PC-3 (cell line): ENCODE measurements around the gene TIAM2. TPM values are rescaled to one million over a fixed set of nuclear protein-coding genes. Genes with fewer than 3 reads are reported as not detected.
A peak's percentile ranks its signal among the peaks of the same experiment; 100 is the strongest.

ENCODE experiments used
- ATAC-seq: fragments of 200-7000 bp; cut with Tn5 transposase; 2 replicates; pipeline ENCODE4 v1.9.1; 2020; ENCODE audit warnings: mild to moderate bottlenecking, moderate library complexity
- BruUV-seq: library from RNA; stranded (reverse); fragments of 400-500 nt; replicated peaks from 2 replicates; lab custom pipeline; 2021; lab: Mats Ljungman, UMichigan
- CTCF ChIA-PET: fragments of 300-600 bp; sonication (Branson Sonifier 250); formaldehyde crosslinking; loops from one replicate; lab custom pipeline; 2022; ENCODE audit warnings: antibody characterized with exemption; lab: Charles Lee
- POLR2A ChIA-PET: fragments of 300-600 bp; sonication (Branson Sonifier 250); formaldehyde crosslinking; loops from one replicate; lab custom pipeline; 2022; ENCODE audit warnings: antibody characterized with exemption; ENCODE audit not compliant: unreplicated experiment; lab: Charles Lee
- DNase-seq: peaks from one replicate; pipeline ENCODE4 v3.0.0-alpha.2; 2015
- H2AFZ ChIP-seq: fragments of 300-600 bp; sonication (generic); 2 replicates; pipeline ENCODE4 v1.6.0; 2016; ENCODE audit warnings: antibody characterized with exemption, low read length
- H3F3A ChIP-seq: fragments of 300-600 bp; sonication (generic); one replicate; pipeline ENCODE4 v1.6.0; 2017; ENCODE audit warnings: antibody characterized with exemption, low read length, control low read depth, mild to moderate bottlenecking; ENCODE audit not compliant: unreplicated experiment
- H3K27ac ChIP-seq: fragments of 300-600 bp; sonication (generic); 2 replicates; pipeline ENCODE4 v1.5.1; 2016; ENCODE audit warnings: mild to moderate bottlenecking, low read length
- H3K27me3 ChIP-seq: fragments of 300-600 bp; sonication (generic); 2 replicates; pipeline ENCODE4 v1.6.1; 2016; ENCODE audit warnings: low read length, mixed read lengths
- H3K36me3 ChIP-seq: fragments of 300-600 bp; sonication (generic); 2 replicates; pipeline ENCODE4 v1.6.1; 2016; ENCODE audit warnings: low read depth, mixed run types, low read length, mixed read lengths
- H3K4me1 ChIP-seq: fragments of 300-600 bp; sonication (generic); 2 replicates; pipeline ENCODE4 v1.5.1; 2016; ENCODE audit warnings: low read length; ENCODE audit not compliant: insufficient read depth
- H3K4me2 ChIP-seq: fragments of 300-600 bp; sonication (generic); 2 replicates; pipeline ENCODE4 v1.6.0; 2016; ENCODE audit warnings: low read length
- H3K4me3 ChIP-seq: fragments of 300-600 bp; sonication (generic); 2 replicates; pipeline ENCODE4 v1.5.1; 2016; ENCODE audit warnings: mild to moderate bottlenecking, low read length, mixed read lengths
- H3K79me2 ChIP-seq: fragments of 300-600 bp; sonication (generic); 2 replicates; pipeline ENCODE4 v1.6.1; 2017; ENCODE audit warnings: low read length, mixed read lengths
- H3K9ac ChIP-seq: fragments of 300-600 bp; sonication (generic); 2 replicates; pipeline ENCODE4 v1.6.0; 2016; ENCODE audit warnings: mild to moderate bottlenecking, low read length
- H3K9me2 ChIP-seq: fragments of 300-600 bp; sonication (generic); replicated peaks from 2 replicates; pipeline ENCODE4 v1.6.1; 2016; ENCODE audit warnings: mixed run types, low read length, mixed read lengths
- H3K9me3 ChIP-seq: fragments of 300-600 bp; sonication (generic); 2 replicates; pipeline ENCODE4 v1.6.1; 2016; ENCODE audit warnings: low read length, mixed read lengths
- H4K20me1 ChIP-seq: fragments of 300-600 bp; sonication (generic); 2 replicates; pipeline ENCODE4 v1.6.1; 2016; ENCODE audit warnings: low read length, mixed read lengths
- EZH2 ChIP-seq: fragments of 300-600 bp; sonication (generic); IDR thresholded peaks from one replicate; pipeline ENCODE4 v1.6.1; 2017; ENCODE audit warnings: antibody characterized with exemption, mild to moderate bottlenecking, low read length; ENCODE audit not compliant: unreplicated experiment
- EZH2phosphoT487 ChIP-seq: fragments of 300-600 bp; sonication (generic); IDR thresholded peaks from 2 replicates; pipeline ENCODE4 v1.6.1; 2018; ENCODE audit warnings: mild to moderate bottlenecking, antibody characterized with exemption, low read length, borderline replicate concordance
- intact Hi-C: fragments of 100-400 bp; cut with micrococcal nuclease; formaldehyde crosslinking; loops from 2 replicates; pipeline ENCODE4 v1.9.0; 2023
- total RNA-seq: library from RNA; depleted of rRNA; stranded (reverse); fragments of >200 nt; gene quantifications from 2 replicates; pipeline ENCODE4 v1.2.3, GENCODE V29; 2014
- TF ChIP-seq, protein P1 (sequence below): fragments of 300-600 bp; sonication (generic); conservative IDR thresholded peaks from 2 replicates; pipeline ENCODE4 v1.5.1; 2017; ENCODE audit warnings: antibody characterized with exemption, low read depth, mild to moderate bottlenecking, low read length

The TIAM2 gene
- total RNA-seq, 1 experiment from 2014 or later, result 4.5 TPM

DNA sequence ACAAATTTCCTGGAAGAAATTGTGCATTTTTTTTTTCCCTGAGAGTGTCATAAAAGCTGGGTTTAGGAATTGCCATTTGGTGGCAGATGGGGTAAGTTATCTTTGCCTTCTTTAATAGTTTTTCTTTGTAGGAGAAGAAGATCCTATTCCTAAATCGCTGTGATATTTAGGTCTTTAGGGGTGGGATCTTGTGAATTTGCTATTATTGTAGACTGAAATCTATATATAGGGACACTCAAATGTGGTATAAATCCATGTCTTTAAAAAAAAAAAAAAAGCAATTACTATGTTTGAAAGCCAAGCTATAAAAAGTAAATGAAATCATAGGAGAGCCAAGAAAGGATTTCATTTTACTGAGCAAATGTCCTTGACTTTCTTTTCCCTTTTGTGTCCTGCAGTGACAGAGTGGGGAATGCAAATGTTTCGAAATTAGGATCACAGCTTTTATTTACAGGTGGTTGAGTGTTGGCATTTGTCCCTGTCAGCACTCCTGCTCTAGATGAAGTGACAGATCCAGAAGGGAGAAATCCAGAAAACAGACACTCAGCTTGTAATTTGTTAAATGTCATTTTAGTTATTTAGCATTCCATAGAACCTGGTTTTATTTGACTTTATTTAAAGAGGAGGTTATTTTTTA is 29.4 kb downstream of the TIAM2 start:
- TF ChIP-seq, protein P1, sequence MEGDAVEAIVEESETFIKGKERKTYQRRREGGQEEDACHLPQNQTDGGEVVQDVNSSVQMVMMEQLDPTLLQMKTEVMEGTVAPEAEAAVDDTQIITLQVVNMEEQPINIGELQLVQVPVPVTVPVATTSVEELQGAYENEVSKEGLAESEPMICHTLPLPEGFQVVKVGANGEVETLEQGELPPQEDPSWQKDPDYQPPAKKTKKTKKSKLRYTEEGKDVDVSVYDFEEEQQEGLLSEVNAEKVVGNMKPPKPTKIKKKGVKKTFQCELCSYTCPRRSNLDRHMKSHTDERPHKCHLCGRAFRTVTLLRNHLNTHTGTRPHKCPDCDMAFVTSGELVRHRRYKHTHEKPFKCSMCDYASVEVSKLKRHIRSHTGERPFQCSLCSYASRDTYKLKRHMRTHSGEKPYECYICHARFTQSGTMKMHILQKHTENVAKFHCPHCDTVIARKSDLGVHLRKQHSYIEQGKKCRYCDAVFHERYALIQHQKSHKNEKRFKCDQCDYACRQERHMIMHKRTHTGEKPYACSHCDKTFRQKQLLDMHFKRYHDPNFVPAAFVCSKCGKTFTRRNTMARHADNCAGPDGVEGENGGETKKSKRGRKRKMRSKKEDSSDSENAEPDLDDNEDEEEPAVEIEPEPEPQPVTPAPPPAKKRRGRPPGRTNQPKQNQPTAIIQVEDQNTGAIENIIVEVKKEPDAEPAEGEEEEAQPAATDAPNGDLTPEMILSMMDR, result no peak
- no peak for TF ChIP-seq EZH2phosphoT487
- no peak for TF ChIP-seq EZH2
- BruUV-seq, result no TSS peak
- H3K79me2 ChIP-seq, result no peaks in the 10 kb centered on the region

DNA sequence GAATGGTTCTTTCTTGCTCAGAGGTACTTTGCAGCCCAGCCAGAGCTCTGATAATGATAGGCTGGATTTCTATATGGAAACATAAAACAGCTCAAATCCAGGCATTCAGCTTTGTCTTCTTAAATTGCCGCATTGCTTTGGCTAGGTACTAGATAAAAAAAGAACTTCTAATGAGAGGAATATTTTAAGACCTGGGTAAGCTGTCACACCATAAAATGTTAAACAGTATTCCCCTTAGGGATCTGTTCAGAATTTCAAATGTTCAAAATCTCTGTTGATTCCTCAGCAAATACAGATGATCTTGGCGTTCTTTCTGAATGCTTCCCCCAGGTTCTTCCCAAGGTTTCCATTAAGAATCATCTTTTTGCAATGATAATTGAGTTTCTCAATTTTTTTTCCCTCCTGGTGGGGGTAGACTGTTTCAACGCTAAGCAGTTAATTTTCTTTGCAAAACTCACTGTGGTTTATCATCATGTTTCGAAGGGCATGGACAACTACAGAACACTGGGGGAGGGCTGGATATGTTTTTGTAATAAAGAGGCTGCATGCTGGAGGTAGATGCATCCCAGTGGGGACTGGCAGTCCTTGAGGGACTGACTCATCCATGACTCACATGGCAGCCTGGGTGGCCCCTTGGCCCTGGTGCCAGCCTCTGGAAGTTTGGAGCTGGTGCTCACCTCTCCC is 31.0 kb downstream of the TIAM2 start:
- Histone ChIP-seq H3K9me3 (no peaks in the 10 kb centered on the region), H3F3A (no peaks in the 10 kb centered on the region), H3K79me2 (no peaks in the 10 kb centered on the region), H3K9ac (no peak overlapping the region), H3K4me3 (no peak overlapping the region), H3K27me3 (no peaks in the 10 kb centered on the region), H3K27ac (no peak overlapping the region), H3K4me2 (peak overlapping the region; percentile 66), H3K36me3 (no peaks in the 10 kb centered on the region), H2AFZ (0 out of 2 replicates have a peak overlapping the region, but pooled peaks have one; percentile 19), H4K20me1 (no peaks in the 10 kb centered on the region), H3K9me2 (no peaks in the 10 kb centered on the region), H3K4me1 (peaks cover 18% of the 10 kb centered on the region)
- intact Hi-C loops, result no loop called here
- no TSS peak for BruUV-seq
- TF ChIP-seq EZH2phosphoT487 (no peak), EZH2 (no peak)
- TF ChIP-seq, protein P1, result no peak
- CTCF ChIA-PET, result no interaction called here
- peak; percentile 92 for DNase-seq
- POLR2A ChIA-PET, result interaction anchor here (0.6 kb wide), 1 partner anchor 29 kb away, joined by 5 read pairs; no protein-coding TSS in a partner anchor
- peak; percentile 99 for ATAC-seq

More for the DNA sequence above, 29.4 kb downstream of the TIAM2 start:
- Histone ChIP-seq H3K9ac (no peak overlapping the region), H3K9me2 (no peaks in the 10 kb centered on the region), H3K4me1 (peaks cover 12% of the 10 kb centered on the region), H3K9me3 (no peaks in the 10 kb centered on the region), H4K20me1 (no peaks in the 10 kb centered on the region), H2AFZ (no peak overlapping the region), H3K27ac (no peak overlapping the region), H3K4me3 (no peak overlapping the region), H3K27me3 (no peaks in the 10 kb centered on the region), H3K36me3 (no peaks in the 10 kb centered on the region), H3K4me2 (no peak overlapping the region), H3F3A (no peaks in the 10 kb centered on the region)
- DNase-seq (no peak), ATAC-seq (no peak)
- CTCF ChIA-PET, result no interaction called here
- intact Hi-C loops, result no loop called here
- POLR2A ChIA-PET, result no interaction called here

- H3K4me2 ChIP-seq, result peak overlapping the region; percentile 48; the same call in 1 of the 2 replicates
- no TSS peak for BruUV-seq
- no peaks in the 10 kb centered on the region for H3F3A ChIP-seq
- ChIA-PET CTCF (no interaction called here), POLR2A (no interaction called here)
- H3K79me2 ChIP-seq, result no peaks in the 10 kb centered on the region
- intact Hi-C loops, result no loop called here
- no peaks in the 10 kb centered on the region for H3K9me3 ChIP-seq
- TF ChIP-seq, protein P1, result no peak
- TF ChIP-seq EZH2 (no peak), EZH2phosphoT487 (no peak)
- H2AFZ ChIP-seq, result 0 out of 2 replicates have a peak overlapping the region, but pooled peaks have one; percentile 19
- H3K27me3 ChIP-seq, result no peaks in the 10 kb centered on the region
- no peak for ATAC-seq
- no peak overlapping the region for H3K9ac ChIP-seq
- no peaks in the 10 kb centered on the region for H3K36me3 ChIP-seq
- no peak overlapping the region for H3K4me3 ChIP-seq
- H4K20me1 ChIP-seq, result no peaks in the 10 kb centered on the region
- peaks cover 22% of the 10 kb centered on the region for H3K4me1 ChIP-seq
- peak overlapping the region; percentile 19; the same call in 1 of the 2 replicates for H3K27ac ChIP-seq
- H3K9me2 ChIP-seq, result no peaks in the 10 kb centered on the region
- DNase-seq, result no peak
These were observed 31.6 kb downstream of the TIAM2 start for GRCh38 chr6:155026706-155027045.
